Mesenchymal stem cell (in vitro differentiated cells and primary cell): ENCODE measurements around the gene KIF6.

Experiments
- DNase-seq: peaks from one replicate; pipeline ENCODE4 v3.0.0-alpha.2; 2013
- H2AFZ ChIP-seq: one replicate; pipeline ENCODE4 v1.6.1; 2013; ENCODE audit warnings: low read depth, mild to moderate bottlenecking, control low read depth, inconsistent platforms, low read length, moderate library complexity
- H2AK5ac ChIP-seq: 2 replicates; pipeline ENCODE4 v1.6.1; 2013; ENCODE audit warnings: low read length, moderate library complexity, mild to moderate bottlenecking, inconsistent platforms; ENCODE audit not compliant: severe bottlenecking
- H2BK120ac ChIP-seq: one replicate; pipeline ENCODE4 v1.6.1; 2013; ENCODE audit warnings: low read depth, mild to moderate bottlenecking, inconsistent platforms, low read length, moderate library complexity
- H2BK12ac ChIP-seq, 2 experiments: one replicate each; pipeline ENCODE4 v1.6.1; 2013; ENCODE audit warnings: inconsistent platforms in 2 of 2, low read length in 2 of 2, mild to moderate bottlenecking in 2 of 2, moderate library complexity in 2 of 2, control low read depth in 1 of 2
- H2BK15ac ChIP-seq: one replicate; pipeline ENCODE4 v1.6.1; 2013; ENCODE audit warnings: mild to moderate bottlenecking, low read depth, inconsistent platforms; ENCODE audit not compliant: poor library complexity, severe bottlenecking
- H2BK5ac ChIP-seq: 2 replicates; pipeline ENCODE4 v1.6.1; 2013; ENCODE audit warnings: low read depth, mild to moderate bottlenecking, low read length, control low read depth, inconsistent platforms; ENCODE audit not compliant: poor library complexity, severe bottlenecking
- H3K14ac ChIP-seq, 2 experiments: one replicate each; pipeline ENCODE4 v1.6.1; 2013; ENCODE audit warnings: inconsistent platforms in 2 of 2, low read length in 2 of 2, control low read depth in 1 of 2, mild to moderate bottlenecking in 1 of 2, moderate library complexity in 1 of 2
- H3K18ac ChIP-seq, 2 experiments: one replicate each; pipeline ENCODE4 v1.6.1; 2013; ENCODE audit warnings: inconsistent platforms in 2 of 2, low read length in 2 of 2, control low read depth in 1 of 2, low read depth in 1 of 2, mild to moderate bottlenecking in 1 of 2
- H3K23ac ChIP-seq, 2 experiments: one replicate each; pipeline ENCODE4 v1.6.1; 2013; ENCODE audit warnings: inconsistent platforms in 2 of 2, low read length in 2 of 2, mild to moderate bottlenecking in 2 of 2, moderate library complexity in 2 of 2, control low read depth in 1 of 2
- H3K27ac ChIP-seq: 2 replicates; pipeline ENCODE4 v1.5.1; 2013; ENCODE audit warnings: mild to moderate bottlenecking, moderate library complexity, low read length, control low read depth, inconsistent platforms; ENCODE audit not compliant: poor library complexity, severe bottlenecking
- H3K27me3 ChIP-seq, 2 experiments: 2 replicates each; pipeline versions ENCODE4 v1.6.1 to v1.7.0; 2013; ENCODE audit warnings: low read length in 2 of 2, mild to moderate bottlenecking in 2 of 2, moderate library complexity in 2 of 2, control low read depth in 1 of 2, inconsistent platforms in 1 of 2; ENCODE audit not compliant: control insufficient read depth in 1 of 2, insufficient read depth in 1 of 2
- H3K36me3 ChIP-seq, 2 experiments: 2 replicates each; pipeline versions ENCODE4 v1.6.1 to v1.7.0; 2013; ENCODE audit warnings: low read length in 2 of 2, control low read depth in 1 of 2, inconsistent platforms in 1 of 2, low read depth in 1 of 2, mild to moderate bottlenecking in 1 of 2; ENCODE audit not compliant: insufficient read depth in 2 of 2, control insufficient read depth in 1 of 2
- H3K4ac ChIP-seq, 2 experiments: one replicate each; pipeline ENCODE4 v1.6.1; 2013; ENCODE audit warnings: inconsistent platforms in 2 of 2, low read length in 2 of 2, mild to moderate bottlenecking in 2 of 2, moderate library complexity in 2 of 2, control low read depth in 1 of 2, low read depth in 1 of 2
- H3K4me1 ChIP-seq: 2 replicates; pipeline ENCODE4 v1.6.1; 2013; ENCODE audit warnings: low read depth, low read length, control low read depth; ENCODE audit not compliant: control insufficient read depth, insufficient read depth
- H3K4me2 ChIP-seq: 2 replicates; pipeline ENCODE4 v1.6.1; 2013; ENCODE audit warnings: low read length, mild to moderate bottlenecking, inconsistent platforms; ENCODE audit not compliant: poor library complexity, severe bottlenecking
- H3K4me3 ChIP-seq, 2 experiments: 2 replicates each; pipeline versions ENCODE4 v1.5.1 to v1.7.0; 2013; ENCODE audit warnings: low read length in 2 of 2, mild to moderate bottlenecking in 2 of 2, control low read depth in 1 of 2, low read depth in 1 of 2; ENCODE audit not compliant: insufficient read depth in 1 of 2
- H3K79me1 ChIP-seq: replicated peaks from 2 replicates; pipeline ENCODE4 v1.6.1; 2013; ENCODE audit warnings: mild to moderate bottlenecking, control low read depth, low read length, inconsistent platforms; ENCODE audit not compliant: poor library complexity, severe bottlenecking
- H3K9ac ChIP-seq: 2 replicates; pipeline ENCODE4 v1.7.0; 2013; ENCODE audit warnings: mild to moderate bottlenecking, low read length, moderate library complexity
- H3K9me3 ChIP-seq: 2 replicates; pipeline ENCODE4 v1.7.0; 2013; ENCODE audit warnings: mild to moderate bottlenecking, low read length; ENCODE audit not compliant: control insufficient read depth
- H4K8ac ChIP-seq: one replicate; pipeline ENCODE4 v1.6.1; 2013; ENCODE audit warnings: inconsistent platforms, mild to moderate bottlenecking, low read length, moderate library complexity
- H4K91ac ChIP-seq: one replicate; pipeline ENCODE4 v1.6.1; 2013; ENCODE audit warnings: mild to moderate bottlenecking, low read length, inconsistent platforms
- WGBS: methylation state at CpG from one replicate; pipeline ENCODE4 v1.1.7; 2013; ENCODE audit warnings: mixed read lengths; 5-methylcytosine and 5-hydroxymethylcytosine counted together

KIF6 gene

DNA sequence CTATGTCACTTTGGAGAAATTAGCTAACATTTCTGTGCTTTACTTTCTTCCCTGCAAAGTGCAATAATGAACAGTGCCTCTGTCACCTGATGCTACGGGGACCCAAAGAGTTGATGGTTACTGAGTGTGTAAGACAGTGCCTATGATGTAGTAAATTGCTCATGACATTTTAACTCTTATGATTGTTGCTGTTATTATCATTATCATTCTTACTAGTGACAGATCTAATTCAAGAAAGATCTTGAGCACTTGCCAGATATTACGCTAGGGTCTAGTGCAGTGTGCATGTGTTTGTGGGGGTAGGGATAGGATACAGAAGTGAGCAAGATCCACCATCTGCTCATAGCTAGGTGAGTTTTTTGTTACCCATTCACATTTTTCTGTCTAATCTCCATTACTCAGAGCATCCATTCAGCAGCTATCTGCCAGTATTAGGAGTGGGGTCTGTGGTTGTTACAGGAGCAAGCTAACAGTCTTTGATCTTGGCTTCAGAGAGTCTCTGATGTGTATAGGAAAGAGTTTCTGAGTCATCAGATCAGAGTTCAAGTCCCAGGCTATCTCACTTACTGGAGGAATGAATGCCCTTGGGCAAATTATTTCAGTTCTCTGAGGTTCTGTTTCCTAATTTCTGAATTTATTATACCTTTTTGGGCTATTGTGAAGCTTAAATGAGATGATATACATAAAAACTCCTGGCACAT is 33.8 kb upstream of the KIF6 start:
- no peak overlapping the region for H3K4me3 ChIP-seq
- H3K9me3 ChIP-seq, result no peaks in the 10 kb centered on the region
- no peak overlapping the region for H3K14ac ChIP-seq
- no peak overlapping the region for H3K23ac ChIP-seq
- no peak overlapping the region for H2BK15ac ChIP-seq
- H3K4me1 ChIP-seq, result no peaks in the 10 kb centered on the region
- no peak for DNase-seq
- H2BK12ac ChIP-seq, result no peak overlapping the region
- H3K79me1 ChIP-seq, result no peaks in the 10 kb centered on the region
- H3K4me2 ChIP-seq, result no peak overlapping the region
- no peak overlapping the region for H2BK5ac ChIP-seq
- H3K27me3 ChIP-seq, result peaks cover 0 to 9% of the 10 kb centered on the region in 2 experiments
- H3K36me3 ChIP-seq, result no peaks in the 10 kb centered on the region
- no peak overlapping the region for H2AK5ac ChIP-seq
- H3K4ac ChIP-seq, result no peak overlapping the region
- no peak overlapping the region for H2AFZ ChIP-seq
- no peak overlapping the region for H4K91ac ChIP-seq
- H3K18ac ChIP-seq, result no peak overlapping the region
- WGBS, result 86% methylated on average over 1 of the region's 2 CpGs
- no peak overlapping the region for H2BK120ac ChIP-seq
- no peak overlapping the region for H4K8ac ChIP-seq
- H3K27ac ChIP-seq, result no peak overlapping the region
- no peak overlapping the region for H3K9ac ChIP-seq

- Histone ChIP-seq H3K9me3 (no peaks in the 10 kb centered on the region), H3K36me3 (no peaks in the 10 kb centered on the region), H2BK120ac (no peak overlapping the region), H3K23ac (no peak overlapping the region), H3K9ac (no peak overlapping the region), H3K4me3 (no peak overlapping the region), H2BK12ac (no peak overlapping the region), H3K4me2 (no peak overlapping the region), H4K8ac (no peak overlapping the region), H3K18ac (no peak overlapping the region), H3K27ac (no peak overlapping the region), H4K91ac (no peak overlapping the region), H3K4ac (no peak overlapping the region), H3K14ac (no peak overlapping the region), H2BK5ac (no peak overlapping the region), H3K79me1 (no peaks in the 10 kb centered on the region), H3K4me1 (no peaks in the 10 kb centered on the region), H2AFZ (no peak overlapping the region), H2BK15ac (no peak overlapping the region), H3K27me3 (peaks cover 0 to 9% of the 10 kb centered on the region in 2 experiments), H2AK5ac (no peak overlapping the region)
- 94% methylated on average over 2 of the region's 2 CpGs for WGBS
- no peak for DNase-seq
Observed at GRCh38 chr6:39756582-39756981, 31.4 kb upstream of the KIF6 start.

GRCh38 chr6:39755231-39755630 is 30.0 kb upstream of the KIF6 start:
- no CpG with 5 or more reads among the region's 1 CpG for WGBS
- Histone ChIP-seq H3K9me3 (no peaks in the 10 kb centered on the region), H3K14ac (no peak overlapping the region), H2BK15ac (no peak overlapping the region), H2BK5ac (no peak overlapping the region), H3K4ac (no peak overlapping the region), H2AK5ac (no peak overlapping the region), H3K9ac (no peak overlapping the region), H3K4me1 (no peaks in the 10 kb centered on the region), H3K36me3 (no peaks in the 10 kb centered on the region), H2BK12ac (no peak overlapping the region), H2AFZ (no peak overlapping the region), H3K27ac (no peak overlapping the region), H2BK120ac (no peak overlapping the region), H3K4me3 (no peak overlapping the region), H3K18ac (no peak overlapping the region), H3K27me3 (peaks cover 0 to 5% of the 10 kb centered on the region in 2 experiments), H4K8ac (no peak overlapping the region), H3K23ac (no peak overlapping the region), H3K4me2 (no peak overlapping the region), H3K79me1 (no peaks in the 10 kb centered on the region), H4K91ac (no peak overlapping the region)
- DNase-seq, result peak; percentile 58

- H2BK120ac ChIP-seq, result no peak overlapping the region
- H3K23ac ChIP-seq, result no peak overlapping the region
- no peaks in the 10 kb centered on the region for H3K9me3 ChIP-seq
- WGBS, result 94% methylated on average over 4 of the region's 5 CpGs
- H3K18ac ChIP-seq, result no peak overlapping the region
- H2BK12ac ChIP-seq, result no peak overlapping the region
- H2AK5ac ChIP-seq, result no peak overlapping the region
- no peak overlapping the region for H3K14ac ChIP-seq
- no peaks in the 10 kb centered on the region for H3K79me1 ChIP-seq
- no peak overlapping the region for H4K91ac ChIP-seq
- no peak for DNase-seq
- H3K9ac ChIP-seq, result no peak overlapping the region
- no peak overlapping the region for H3K4me3 ChIP-seq
- no peak overlapping the region for H2BK5ac ChIP-seq
- no peak overlapping the region for H3K27ac ChIP-seq
- H4K8ac ChIP-seq, result no peak overlapping the region
- no peaks in the 10 kb centered on the region for H3K36me3 ChIP-seq
- H2BK15ac ChIP-seq, result no peak overlapping the region
- H2AFZ ChIP-seq, result no peak overlapping the region
- no peak overlapping the region for H3K4ac ChIP-seq
- H3K4me2 ChIP-seq, result no peak overlapping the region
- H3K4me1 ChIP-seq, result no peaks in the 10 kb centered on the region
- peaks cover 2 to 5% of the 10 kb centered on the region in 2 experiments for H3K27me3 ChIP-seq
Observed at GRCh38 chr6:39754514-39755115, 29.4 kb upstream of the KIF6 start.
